Transverse colon (tissue), 4 donors: Measurements from ENCODE around the gene VGF. TPM values are rescaled to one million over a fixed set of nuclear protein-coding genes. Genes with fewer than 3 reads are reported as not detected.

Source experiments
- DNase-seq: peaks from one replicate; pipeline ENCODE4 v3.0.0-alpha.2; 2019
- H3K27ac ChIP-seq, 4 donors: fragments of 200-600 bp; sonication (generic); 2 replicates each; pipeline ENCODE4 v1.5.1; 2016 to 2018; ENCODE audit warnings: inconsistent platforms in 4 of 4
- H3K27me3 ChIP-seq: fragments of 200-600 bp; sonication (generic); 2 replicates; pipeline ENCODE4 v1.5.1; 2017; ENCODE audit warnings: inconsistent platforms
- H3K36me3 ChIP-seq, 4 donors: fragments of 200-600 bp; sonication (generic); 2 replicates each; pipeline ENCODE4 v1.5.1; 2017 to 2019; ENCODE audit warnings: inconsistent platforms in 4 of 4
- H3K4me1 ChIP-seq, 4 donors: fragments of 200-600 bp; sonication (generic); 2 replicates each; pipeline ENCODE4 v1.5.1; 2017 to 2020; ENCODE audit warnings: inconsistent platforms in 4 of 4
- H3K4me3 ChIP-seq, 4 donors: fragments of 200-600 bp; sonication (generic); 1 replicate in 1 of 4; 2 replicates in 3 of 4; pipeline versions ENCODE4 v1.5.1 to v1.6.1; 2017 to 2019; ENCODE audit warnings: inconsistent platforms in 4 of 4
- H3K9me3 ChIP-seq, 2 donors: fragments of 200-600 bp; sonication (generic); 2 replicates each; pipeline ENCODE4 v1.5.1; 2017 to 2019; ENCODE audit warnings: inconsistent platforms in 2 of 2
- EP300 ChIP-seq: sonication (generic); formaldehyde crosslinking; IDR thresholded peaks from one replicate; pipeline ENCODE4 v1.6.1; 2017; ENCODE audit warnings: antibody characterized with exemption, low read depth
- POLR2A ChIP-seq: fragments of 450-650 bp; IDR thresholded peaks from one replicate; pipeline ENCODE4 v1.6.1; 2016; ENCODE audit warnings: antibody characterized with exemption, mild to moderate bottlenecking, moderate library complexity
- POLR2AphosphoS5 ChIP-seq, 3 donors: sonication (generic); formaldehyde crosslinking; IDR thresholded peaks; one replicate each; pipeline ENCODE4 v1.6.1; 2016; ENCODE audit warnings: antibody characterized with exemption in 3 of 3
- WGBS, 2 donors: methylation state at CpG; one replicate each; pipeline ENCODE4 v1.1.5; 2018; ENCODE audit warnings: low coverage in 1 of 2; 5-methylcytosine and 5-hydroxymethylcytosine counted together
- in situ Hi-C, 4 donors: fragments of 200-750 bp; cut with MboI; loops; one replicate each; pipeline versions ENCODE4 v1.15.0 to v1.15.1; 2017; ENCODE audit warnings: low sequenced_read_pairs in 3 of 4, low pct_ligation_motif_present in 1 of 4, low pct_unique_long_range_greater_than_20kb in 1 of 4
- intact Hi-C: fragments of 100-400 bp; cut with DNase I; formaldehyde crosslinking; loops from one replicate; pipeline ENCODE4 v1.15.1; 2023; ENCODE audit warnings: low total_unique reads
- total RNA-seq, 4 donors: library from RNA; depleted of rRNA; stranded (reverse); fragments of >200 nt; gene quantifications; one replicate each; pipeline ENCODE4 v1.1.0, GENCODE V29; 2016
- TF ChIP-seq, protein P1 (sequence below), 5 experiments: fragments of 200-600 bp in 3 of 5; fragments of 450-650 bp in 2 of 5; sonication (generic) in 3 of 5; IDR thresholded peaks; 1 replicate in 2 of 5; 2 replicates in 3 of 5; pipeline ENCODE4 v1.5.1; 2016 to 2017; ENCODE audit warnings: antibody characterized with exemption in 5 of 5, inconsistent platforms in 3 of 5, mild to moderate bottlenecking in 2 of 5, moderate library complexity in 1 of 5

Gene VGF
- total RNA-seq, 4 donors from 2014 or later, result 0.95 TPM; not detected in 3

- H3K27ac ChIP-seq, result peak within 1 kb of the TSS; percentile 59 to 74 (median 63)
- peaks cover 16 to 44% (median 21%) of the 10 kb centered on the region in 4 donors for H3K4me1 ChIP-seq
- no peaks in the 10 kb centered on the region for H3K9me3 ChIP-seq
- peaks cover 6% of the 10 kb centered on the region for H3K27me3 ChIP-seq
- H3K4me3 ChIP-seq, result peak within 1 kb of the TSS in 1 of 4 donors; percentile 20
- TF ChIP-seq POLR2A, result peak; percentile 69
- peak; percentile 58 to 77 (median 72) for TF ChIP-seq POLR2AphosphoS5 (IDR thresholded peaks at IDR 0.05)
- no peak for TF ChIP-seq EP300
- TF ChIP-seq, protein P1, sequence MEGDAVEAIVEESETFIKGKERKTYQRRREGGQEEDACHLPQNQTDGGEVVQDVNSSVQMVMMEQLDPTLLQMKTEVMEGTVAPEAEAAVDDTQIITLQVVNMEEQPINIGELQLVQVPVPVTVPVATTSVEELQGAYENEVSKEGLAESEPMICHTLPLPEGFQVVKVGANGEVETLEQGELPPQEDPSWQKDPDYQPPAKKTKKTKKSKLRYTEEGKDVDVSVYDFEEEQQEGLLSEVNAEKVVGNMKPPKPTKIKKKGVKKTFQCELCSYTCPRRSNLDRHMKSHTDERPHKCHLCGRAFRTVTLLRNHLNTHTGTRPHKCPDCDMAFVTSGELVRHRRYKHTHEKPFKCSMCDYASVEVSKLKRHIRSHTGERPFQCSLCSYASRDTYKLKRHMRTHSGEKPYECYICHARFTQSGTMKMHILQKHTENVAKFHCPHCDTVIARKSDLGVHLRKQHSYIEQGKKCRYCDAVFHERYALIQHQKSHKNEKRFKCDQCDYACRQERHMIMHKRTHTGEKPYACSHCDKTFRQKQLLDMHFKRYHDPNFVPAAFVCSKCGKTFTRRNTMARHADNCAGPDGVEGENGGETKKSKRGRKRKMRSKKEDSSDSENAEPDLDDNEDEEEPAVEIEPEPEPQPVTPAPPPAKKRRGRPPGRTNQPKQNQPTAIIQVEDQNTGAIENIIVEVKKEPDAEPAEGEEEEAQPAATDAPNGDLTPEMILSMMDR (IDR thresholded peaks at IDR 0.05), result no peak
- intact Hi-C loops, result no loop called here
- in situ Hi-C loops, result loop anchor here in 1 of 4 donors (25.0 kb wide), 1 partner anchor 160 kb away; no protein-coding TSS in a partner anchor
- H3K36me3 ChIP-seq, result no peaks in the 10 kb centered on the region
- DNase-seq, result peak; percentile 74
- WGBS, 2 donors, result 11% methylated on average over 22 of the region's 22 CpGs; no CpG with 5 or more reads in 1 of the 2 donors
Measured at GRCh38 chr7:101126651-101127459, 38.5 kb downstream of the VGF start, which contains the start of gene SERPINE1. Gene SERPINE1 (plus strand): TSS chr7:101127104. CDS start chr7:101128394, 1,290 bp downstream.

DNA sequence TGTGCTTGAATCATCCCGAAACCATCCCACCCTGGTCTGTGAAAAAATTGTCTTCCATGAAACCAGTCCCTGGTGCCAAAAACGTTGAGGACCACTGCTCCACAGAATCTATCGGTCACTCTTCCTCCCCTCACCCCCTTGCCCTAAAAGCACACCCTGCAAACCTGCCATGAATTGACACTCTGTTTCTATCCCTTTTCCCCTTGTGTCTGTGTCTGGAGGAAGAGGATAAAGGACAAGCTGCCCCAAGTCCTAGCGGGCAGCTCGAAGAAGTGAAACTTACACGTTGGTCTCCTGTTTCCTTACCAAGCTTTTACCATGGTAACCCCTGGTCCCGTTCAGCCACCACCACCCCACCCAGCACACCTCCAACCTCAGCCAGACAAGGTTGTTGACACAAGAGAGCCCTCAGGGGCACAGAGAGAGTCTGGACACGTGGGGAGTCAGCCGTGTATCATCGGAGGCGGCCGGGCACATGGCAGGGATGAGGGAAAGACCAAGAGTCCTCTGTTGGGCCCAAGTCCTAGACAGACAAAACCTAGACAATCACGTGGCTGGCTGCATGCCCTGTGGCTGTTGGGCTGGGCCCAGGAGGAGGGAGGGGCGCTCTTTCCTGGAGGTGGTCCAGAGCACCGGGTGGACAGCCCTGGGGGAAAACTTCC lies 39.2 kb downstream of the VGF start:
- H3K36me3 ChIP-seq, result no peaks in the 10 kb centered on the region
- H3K9me3 ChIP-seq, result no peaks in the 10 kb centered on the region
- peak; percentile 23 for DNase-seq
- TF ChIP-seq, protein P1 (IDR thresholded peaks at IDR 0.05), result no peak
- TF ChIP-seq EP300 (no peak), POLR2AphosphoS5 (IDR thresholded peaks at IDR 0.05) (no peak), POLR2A (no peak)
- intact Hi-C loops (no loop called here), in situ Hi-C loops (loop anchor here in 1 of 4 donors (25.0 kb wide), 1 partner anchor 161 kb away; no protein-coding TSS in a partner anchor)
- H3K4me3 ChIP-seq, result no peak overlapping the region
- H3K27me3 ChIP-seq, result peaks cover 6% of the 10 kb centered on the region
- 29 to 37% methylated on average over 5 to 15 of the region's 15 CpGs for WGBS, 2 donors
- H3K4me1 ChIP-seq, result peaks cover 16 to 49% (median 23%) of the 10 kb centered on the region in 4 donors
- H3K27ac ChIP-seq, result peak overlapping the region; percentile 59 to 74 (median 63)

- H3K4me3 ChIP-seq, result no peak overlapping the region
- peaks cover 16 to 49% (median 23%) of the 10 kb centered on the region in 4 donors for H3K4me1 ChIP-seq
- peak in 1 of 3 donors; percentile 20 for TF ChIP-seq POLR2AphosphoS5 (IDR thresholded peaks at IDR 0.05)
- TF ChIP-seq, protein P1 (IDR thresholded peaks at IDR 0.05), result no peak
- no peak for TF ChIP-seq EP300
- no peak for TF ChIP-seq POLR2A
- in situ Hi-C loops, result loop anchor here in 1 of 4 donors (25.0 kb wide), 1 partner anchor 163 kb away; no protein-coding TSS in a partner anchor
- no peaks in the 10 kb centered on the region for H3K36me3 ChIP-seq
- intact Hi-C loops, result no loop called here
- peak overlapping the region; percentile 17 to 64 (median 51) for H3K27ac ChIP-seq
- H3K27me3 ChIP-seq, result peaks cover 6% of the 10 kb centered on the region
- no peaks in the 10 kb centered on the region for H3K9me3 ChIP-seq
- no peak for DNase-seq
- 33 to 49% methylated on average over 7 of the region's 7 CpGs for WGBS, 2 donors
Measured at GRCh38 chr7:101124376-101125056, 40.9 kb downstream of the VGF start.
